Iris pigment epithelial cell (primary cell): Measurements from ENCODE around the gene SLC8A1.
"Not testable (repeated sequence)": the region's sequence is repeated elsewhere in the genome, so short reads cannot be mapped to it uniquely, and the experiment has no call there.

Experiments used
- DNase-seq: peaks from one replicate; pipeline ENCODE4 v3.0.0-alpha.2; 2011; ENCODE audit warnings: low read depth

The SLC8A1 gene

GRCh38 chr2:40103590-40103989, 348.3 kb downstream of the SLC8A1 start:
- peak; percentile 76 for DNase-seq

- peak; percentile 84 for DNase-seq
These were observed 348.7 kb downstream of the SLC8A1 start for GRCh38 chr2:40103163-40103562.

- no peak for DNase-seq
These were observed 349.4 kb downstream of the SLC8A1 start for GRCh38 chr2:40102447-40102846.

- peak; percentile 86 for DNase-seq
These were observed 350.7 kb downstream of the SLC8A1 start for GRCh38 chr2:40101131-40101575.

GRCh38 chr2:40100676-40101075, 351.2 kb downstream of the SLC8A1 start:
- DNase-seq: no peak

- DNase-seq: peak; percentile 19
These were observed 353.0 kb downstream of the SLC8A1 start for GRCh38 chr2:40098786-40099470.

- DNase-seq: peak; percentile 90
These were observed 354.1 kb downstream of the SLC8A1 start for GRCh38 chr2:40097691-40098385.

GRCh38 chr2:40096360-40096759, 355.5 kb downstream of the SLC8A1 start:
- peak; percentile 34 for DNase-seq

GRCh38 chr2:40095000-40095399, 356.9 kb downstream of the SLC8A1 start:
- DNase-seq: peak; percentile 80

- DNase-seq: no peak
These were observed 357.4 kb downstream of the SLC8A1 start for GRCh38 chr2:40094451-40094850.

GRCh38 chr2:40093021-40093675, 358.7 kb downstream of the SLC8A1 start:
- DNase-seq: no peak

GRCh38 chr2:40090044-40090443, 361.8 kb downstream of the SLC8A1 start:
- no peak for DNase-seq

GRCh38 chr2:40087927-40088326, 364.0 kb downstream of the SLC8A1 start:
- no peak for DNase-seq

GRCh38 chr2:40087434-40087833, 364.5 kb downstream of the SLC8A1 start:
- no peak for DNase-seq

- DNase-seq: no peak
These were observed 366.1 kb downstream of the SLC8A1 start for GRCh38 chr2:40085786-40086185.

GRCh38 chr2:40073336-40073735, 378.6 kb downstream of the SLC8A1 start:
- not testable (repeated sequence) for DNase-seq

GRCh38 chr2:40072442-40073232, 379.3 kb downstream of the SLC8A1 start:
- no peak for DNase-seq

- no peak for DNase-seq
These were observed 389.5 kb downstream of the SLC8A1 start for GRCh38 chr2:40062381-40062780.

- DNase-seq: no peak
These were observed 402.1 kb downstream of the SLC8A1 start for GRCh38 chr2:40049781-40050180.

GRCh38 chr2:40048506-40048905, 403.4 kb downstream of the SLC8A1 start:
- DNase-seq: no peak

- no peak for DNase-seq
These were observed 404.5 kb downstream of the SLC8A1 start for GRCh38 chr2:40047406-40047805.
